GM23248 (cell line): ENCODE data around the gene LRRC2.

Experiments used
- EZH2 ChIP-seq: fragments of 200-600 bp; sonication (generic); IDR thresholded peaks from 2 replicates; pipeline ENCODE4 v1.6.1; 2018; ENCODE audit warnings: antibody characterized with exemption, mild to moderate bottlenecking; ENCODE audit not compliant: insufficient read depth, poor library complexity, severe bottlenecking
- EZH2phosphoT487 ChIP-seq: fragments of 200-600 bp; sonication (generic); IDR thresholded peaks from 2 replicates; pipeline ENCODE4 v1.6.1; 2018; ENCODE audit warnings: antibody characterized with exemption, moderate library complexity, mild to moderate bottlenecking, low read depth; ENCODE audit not compliant: insufficient read depth

DNA sequence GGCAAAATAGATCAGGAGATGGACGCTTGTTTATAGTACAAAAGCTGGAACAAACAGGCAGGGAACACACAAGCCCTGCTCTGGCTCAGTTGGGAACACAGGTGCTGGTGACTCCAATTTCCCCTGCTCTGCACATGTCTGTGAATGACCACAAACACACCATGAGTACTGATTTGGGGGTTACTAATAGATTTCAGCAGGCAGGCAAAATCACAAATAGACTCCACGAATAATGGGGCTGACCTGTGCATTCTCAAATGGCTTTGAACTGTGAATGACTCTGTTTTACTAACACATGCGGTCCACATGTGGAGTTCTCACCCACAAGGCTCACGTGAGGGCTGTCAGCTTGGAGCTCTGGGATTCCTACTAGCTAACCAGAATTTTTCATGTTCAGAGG, 64.4 kb downstream of the LRRC2 start:
- TF ChIP-seq EZH2: no peak
- no peak for TF ChIP-seq EZH2phosphoT487
